GM19025 (cell line): ENCODE data around the gene KANSL1.
"Not testable (repeated sequence)": the region's sequence is repeated elsewhere in the genome, so short reads cannot be mapped to it uniquely, and the experiment has no call there.

Experiments used
- ATAC-seq: cut with Tn5 transposase; IDR thresholded peaks from one replicate; pipeline ENCODE4 v1.9.1; 2021; ENCODE audit warnings: mild to moderate bottlenecking, low read depth, moderate library complexity; ENCODE audit not compliant: unreplicated experiment

Gene KANSL1

DNA sequence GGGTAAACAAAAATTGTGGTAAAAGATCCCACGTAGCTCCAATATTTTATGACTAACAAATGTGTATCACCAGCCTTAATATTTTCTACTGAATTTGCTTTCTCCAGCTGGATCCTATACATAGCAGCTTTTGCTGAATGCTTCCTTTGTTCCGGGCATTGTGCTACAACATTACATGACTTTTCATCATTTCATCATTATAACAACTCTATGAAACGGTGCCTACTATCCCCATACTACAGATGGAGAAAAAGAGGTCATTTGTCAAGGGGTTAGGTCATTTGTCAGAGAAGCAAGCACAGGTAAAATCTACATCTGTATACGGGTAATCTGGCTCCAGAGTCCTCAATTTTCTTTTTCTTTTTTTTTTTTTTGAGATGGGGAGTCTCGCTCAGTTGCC lies 74.3 kb downstream of the KANSL1 start:
- ATAC-seq: no peak

DNA sequence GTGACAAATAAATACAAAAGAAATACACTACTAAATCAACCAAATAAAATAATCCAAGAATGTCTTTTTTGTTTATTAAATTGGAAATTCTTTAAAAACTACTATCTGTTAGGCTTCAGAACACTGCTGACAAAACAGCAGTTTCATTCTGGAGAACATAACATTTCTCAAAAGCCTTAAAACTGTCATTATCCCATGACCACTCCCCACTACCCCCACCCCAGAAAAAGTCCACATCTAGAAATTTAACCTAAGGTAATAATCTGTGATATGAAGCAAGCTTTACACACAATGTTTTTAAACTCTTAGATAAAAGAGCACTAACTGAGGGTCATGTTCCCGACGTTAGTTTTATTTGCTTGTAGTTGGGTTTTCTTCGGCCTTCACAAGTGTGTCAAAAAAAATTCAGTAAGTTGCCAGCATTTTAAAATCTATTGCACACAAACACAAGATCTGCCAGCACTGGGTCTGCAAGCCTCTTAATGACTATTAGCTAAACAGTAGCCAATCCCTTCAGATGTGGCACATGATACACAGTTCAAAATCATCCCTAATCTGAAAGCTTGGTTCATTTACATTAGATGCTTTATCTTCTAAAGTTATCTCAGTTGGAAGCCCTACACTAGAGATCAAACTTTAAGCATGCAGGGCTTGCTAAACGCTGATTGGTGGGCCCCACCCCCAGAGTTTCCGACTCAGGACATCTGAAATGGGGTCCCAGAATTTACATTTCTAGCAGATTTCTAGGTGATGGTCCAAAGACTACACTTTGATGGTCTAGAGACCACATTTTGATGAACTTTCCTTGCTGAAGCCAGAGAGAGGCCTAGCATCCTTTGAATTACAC lies 75.2 kb downstream of the KANSL1 start:
- ATAC-seq: no peak

DNA sequence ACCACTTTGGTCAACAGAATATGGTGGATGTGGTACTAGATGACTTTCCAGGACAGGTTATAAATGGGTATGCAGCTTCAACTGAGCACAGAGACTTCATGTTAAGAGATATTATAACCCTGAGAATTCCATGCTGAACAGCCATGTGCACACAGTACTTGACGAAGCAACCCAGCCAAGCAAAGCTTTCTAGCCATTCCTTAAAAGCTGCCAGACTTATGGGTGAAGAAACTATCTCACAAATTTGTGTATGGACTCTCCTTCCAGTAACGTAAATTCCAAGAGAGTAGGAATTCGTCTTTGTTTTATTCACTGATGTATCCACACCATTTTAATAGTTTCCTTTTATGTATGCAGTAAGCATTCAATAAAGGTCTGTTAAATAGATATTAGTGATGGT lies 76.1 kb downstream of the KANSL1 start:
- ATAC-seq: no peak

DNA sequence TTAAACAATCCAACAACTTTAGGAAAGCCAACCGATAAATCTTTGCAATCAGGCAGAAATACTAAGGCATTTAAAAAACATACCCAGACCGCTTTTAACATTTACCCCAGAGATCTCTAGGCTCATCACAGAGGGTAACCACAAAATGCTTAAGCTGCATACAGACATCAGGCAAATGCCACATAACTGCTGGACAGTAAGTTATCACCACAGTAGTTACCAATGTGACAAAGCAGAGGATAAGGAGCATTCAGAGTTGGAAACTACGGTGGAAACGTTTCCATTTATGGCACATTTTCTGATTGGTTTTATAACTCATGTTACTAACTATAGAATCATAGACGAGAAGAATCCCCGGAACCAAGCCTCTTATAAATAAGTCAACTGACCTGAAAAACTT lies 77.5 kb downstream of the KANSL1 start:
- no peak for ATAC-seq

- ATAC-seq: not testable (repeated sequence)
These were observed 82.0 kb downstream of the KANSL1 start for GRCh38 chr17:46111236-46111635.

GRCh38 chr17:46110219-46110618 lies 83.0 kb downstream of the KANSL1 start:
- ATAC-seq: no peak

DNA sequence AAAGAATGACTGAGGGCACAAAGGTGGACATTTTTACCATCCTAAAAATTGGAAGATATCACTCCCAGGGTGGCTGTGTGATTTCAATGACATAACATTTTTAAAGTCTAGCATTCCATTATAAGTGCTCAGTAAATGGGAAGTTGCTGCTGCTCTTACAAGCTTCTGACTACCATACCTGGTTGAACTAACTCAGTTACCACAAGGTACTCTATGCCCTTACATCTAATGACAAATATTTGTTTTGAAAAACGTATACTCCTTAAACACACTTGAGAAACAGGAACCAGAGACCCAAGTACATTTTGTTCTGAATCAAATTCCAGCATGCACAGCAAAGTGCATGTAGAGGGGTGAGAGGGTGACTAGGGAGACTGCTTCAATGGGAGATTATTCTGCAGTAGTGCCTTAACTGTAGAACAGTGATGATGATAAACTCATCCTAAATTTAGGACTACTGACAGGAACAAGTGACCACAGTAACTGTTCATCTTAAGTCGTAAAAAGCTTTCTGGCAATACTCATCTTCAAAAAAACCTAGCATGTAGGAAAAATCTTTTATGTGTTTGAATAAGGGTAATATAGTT lies 83.5 kb downstream of the KANSL1 start:
- no peak for ATAC-seq

DNA sequence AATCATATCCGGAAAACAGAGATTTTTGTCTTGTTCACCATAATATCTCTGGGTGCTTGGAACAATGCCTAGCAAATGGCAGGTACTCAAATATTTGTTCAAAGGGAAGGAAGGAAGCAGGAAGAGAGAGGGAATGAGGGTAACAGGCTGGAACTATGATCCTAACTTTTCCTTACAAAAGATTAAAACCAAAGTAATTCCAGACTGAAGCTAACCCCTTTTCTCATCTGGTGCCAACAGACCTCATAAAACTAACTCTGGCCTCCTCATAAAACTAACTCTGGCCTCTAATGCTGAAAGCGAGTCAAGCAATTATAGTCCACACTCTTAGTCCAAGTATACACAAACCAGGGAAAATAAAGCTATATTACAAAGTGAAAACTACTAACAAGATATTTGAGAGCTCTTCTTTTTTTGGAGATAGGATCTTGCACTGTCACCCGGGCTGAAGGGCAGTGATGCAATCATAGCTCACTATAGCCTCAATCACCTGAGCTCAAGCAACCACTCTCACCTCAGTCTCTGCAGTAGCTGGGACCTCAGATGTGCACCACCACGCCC lies 84.6 kb downstream of the KANSL1 start:
- ATAC-seq: no peak

- ATAC-seq: no peak
These were observed 85.1 kb downstream of the KANSL1 start for GRCh38 chr17:46108120-46108519.

DNA sequence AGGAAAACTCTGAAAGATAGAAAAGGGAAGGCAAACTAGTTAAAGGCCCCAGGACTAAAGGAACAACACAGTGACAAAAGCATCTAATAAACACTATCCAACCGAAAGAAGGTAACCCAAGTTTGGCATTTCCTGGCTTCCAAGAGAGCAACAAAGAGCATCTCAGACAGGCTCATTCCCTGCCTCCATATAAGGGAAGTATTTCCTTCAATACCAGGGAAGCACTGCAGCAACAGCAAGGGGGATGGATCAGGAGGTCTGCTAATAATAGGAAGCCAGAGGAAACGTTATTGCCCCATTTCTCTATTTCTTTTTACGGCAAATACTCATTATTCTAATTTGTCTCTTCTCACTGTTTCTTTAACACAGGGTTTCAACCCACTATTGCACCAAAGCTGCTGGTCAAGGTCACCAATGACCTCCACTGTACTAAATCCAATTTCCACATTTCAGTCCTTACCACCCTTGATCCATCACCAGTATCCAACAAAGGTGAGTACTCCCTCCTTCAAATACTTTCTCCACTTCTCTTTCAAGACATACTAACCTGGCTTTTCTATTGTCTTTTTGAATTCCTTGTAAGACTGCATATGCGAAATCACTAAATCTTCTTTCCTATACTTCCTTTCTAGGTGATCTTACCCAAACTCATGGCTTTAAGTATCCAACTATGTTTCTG lies 86.1 kb downstream of the KANSL1 start:
- ATAC-seq: no peak

- ATAC-seq: not testable (repeated sequence)
These were observed 90.4 kb downstream of the KANSL1 start for GRCh38 chr17:46102806-46103205.

DNA sequence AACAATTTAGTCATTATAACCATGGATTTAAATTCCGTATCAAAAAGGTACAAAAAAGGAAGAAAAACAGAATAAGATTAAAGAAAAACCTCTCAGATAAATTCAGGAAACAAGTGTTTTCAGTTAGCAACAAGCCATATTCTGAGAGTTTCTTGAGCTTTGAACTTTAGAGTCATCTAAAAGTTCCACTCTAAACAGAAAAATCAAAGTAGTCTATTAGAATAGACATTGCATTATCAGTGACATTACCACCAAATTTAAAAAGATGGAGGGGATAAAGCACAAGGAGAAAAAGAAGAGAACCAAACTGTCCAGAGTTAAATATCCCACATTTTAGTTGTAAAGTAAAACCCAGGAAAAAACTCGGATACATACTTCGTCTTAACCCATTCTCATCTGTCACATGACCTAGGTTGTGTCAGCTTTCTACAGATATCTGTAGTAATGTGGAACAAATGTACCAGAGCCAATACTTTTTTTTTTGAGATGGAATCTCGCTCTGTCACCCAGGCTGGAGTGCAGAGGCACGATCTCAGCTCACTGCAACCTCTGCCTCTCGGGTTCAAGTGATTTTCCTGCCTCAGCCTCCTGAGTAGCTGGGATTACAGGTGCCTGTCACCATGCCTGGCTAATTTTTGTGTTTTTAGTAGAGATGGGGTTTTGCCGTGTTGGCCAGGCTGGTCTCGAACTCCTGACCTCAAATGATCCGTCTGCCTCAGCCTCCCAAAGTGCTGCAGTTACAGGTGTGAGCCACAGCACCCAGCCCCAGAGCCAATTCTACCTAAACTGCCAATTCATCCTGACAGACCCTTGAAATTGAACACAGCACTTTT lies 91.2 kb downstream of the KANSL1 start:
- not testable (repeated sequence) for ATAC-seq

GRCh38 chr17:46100590-46100989 lies 92.6 kb downstream of the KANSL1 start:
- ATAC-seq: no peak

- no peak for ATAC-seq
These were observed 93.4 kb downstream of the KANSL1 start for GRCh38 chr17:46099865-46100264.

DNA sequence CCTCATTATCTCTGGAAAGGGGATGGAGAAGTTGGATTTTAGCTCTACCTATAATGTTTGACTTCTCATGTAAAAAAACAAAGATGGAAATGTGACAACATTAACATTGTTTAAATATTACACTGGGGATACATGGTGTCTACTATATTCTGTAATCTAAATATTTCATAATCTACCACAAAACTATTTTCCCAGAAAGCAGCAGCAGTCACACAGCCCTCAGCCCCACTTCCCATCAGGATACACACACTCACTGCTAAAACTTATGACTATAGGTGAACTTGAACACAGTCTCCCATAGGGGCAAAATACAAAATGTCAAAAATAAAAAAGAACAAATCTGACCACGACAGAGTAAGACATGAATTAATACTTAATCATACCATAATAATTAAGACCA lies 95.7 kb downstream of the KANSL1 start:
- ATAC-seq: no peak

- no peak for ATAC-seq
These were observed 100.2 kb downstream of the KANSL1 start for GRCh38 chr17:46092991-46093390.

- no peak for ATAC-seq
These were observed 102.4 kb downstream of the KANSL1 start for GRCh38 chr17:46090871-46091270.

DNA sequence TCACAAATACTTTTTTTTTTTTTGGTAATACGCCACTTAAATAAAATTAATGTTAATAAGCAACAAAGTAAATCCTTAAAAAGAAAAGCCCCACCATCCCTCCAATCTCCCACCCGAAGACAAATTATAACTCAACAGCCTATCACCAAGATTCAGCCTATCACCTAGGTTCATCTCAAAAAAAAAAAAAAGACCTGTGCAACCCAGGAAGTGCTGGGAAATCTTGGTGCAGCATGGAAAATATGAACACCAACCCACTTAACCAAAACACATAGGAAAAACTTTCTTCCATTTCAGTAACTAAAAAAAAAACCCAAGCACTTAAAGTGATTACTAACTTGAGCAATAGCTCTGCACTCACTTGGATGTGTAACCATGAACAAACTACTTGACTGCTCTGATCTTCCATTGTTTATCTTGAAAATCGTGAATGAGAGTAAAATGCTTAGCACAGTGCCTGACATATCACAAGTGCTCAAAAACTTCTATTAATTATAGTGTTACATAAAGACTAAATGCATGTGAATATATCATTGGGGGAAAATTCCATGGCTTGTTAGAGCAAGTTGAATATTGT lies 103.8 kb downstream of the KANSL1 start:
- no peak for ATAC-seq

GRCh38 chr17:46088595-46088994 lies 104.6 kb downstream of the KANSL1 start:
- no peak for ATAC-seq

DNA sequence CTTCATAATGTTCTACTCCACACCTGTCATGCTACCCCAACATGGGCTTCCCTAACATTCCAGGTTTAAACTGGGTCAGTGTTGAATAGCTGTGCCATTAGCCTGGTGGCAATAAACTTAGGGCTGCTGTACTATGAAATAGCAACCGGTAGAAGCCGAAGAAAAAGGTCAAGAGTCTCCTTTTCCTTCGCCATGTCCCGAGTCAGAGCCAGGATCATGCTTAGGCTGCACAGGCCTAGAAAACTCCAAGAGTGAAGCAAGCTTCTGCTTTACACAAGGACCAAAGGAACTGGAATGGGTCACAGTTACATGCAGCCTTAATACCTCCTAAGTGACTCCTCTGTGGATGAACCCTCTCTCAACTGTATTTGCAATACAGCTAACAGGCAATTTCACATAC lies 105.4 kb downstream of the KANSL1 start:
- ATAC-seq: not testable (repeated sequence)
